ENCODE results near the gene DMTF1. TPM values are rescaled to one million over a fixed set of nuclear protein-coding genes. Genes with fewer than 3 reads are reported as not detected.

DMTF1 gene
- total and polyA plus RNA-seq, 2 of the 8 experiments (the other 6 are each of a cell fraction or from before 2014, with no cell fraction given) = 86.0 to 115 TPM

GRCh38 chr7:87154569-87154968 is 2.3 kb downstream of the DMTF1 start:
- TF ChIP-seq CEBPB (IDR thresholded peaks at IDR 0.05; ENCODE audit: low read depth, low read length) (no peak), POU5F1 (IDR thresholded peaks at IDR 0.05; ENCODE audit: low read depth, low read length) (no peak), TAF1 (IDR thresholded peaks at IDR 0.05; ENCODE audit: low read depth, low read length) (no peak), YY1 (IDR thresholded peaks at IDR 0.05; ENCODE audit: low read depth, low read length) (no peak), BRCA1 (IDR thresholded peaks at IDR 0.05; ENCODE audit: low read depth, low read length) (no peak), RAD21 (IDR thresholded peaks at IDR 0.05 in 1 of 2, conservative IDR thresholded peaks at IDR 0.05 in 1 of 2; ENCODE audit: low read depth in 2 of 2, low read length in 2 of 2) (no peak), BCL11A (IDR thresholded peaks at IDR 0.05; ENCODE audit: low read depth in 2 of 2, low read length in 2 of 2) (no peak), POLR2A (IDR thresholded peaks at IDR 0.05; ENCODE audit: control extremely low read depth in 1 of 2, low read depth in 2 of 2, low read length in 2 of 2) (no peak)
- Histone ChIP-seq H3K18ac (ENCODE audit: extremely low read depth, low read length) (no peak overlapping the region), H2BK120ac (replicated peaks; ENCODE audit: low read depth, low read length) (no peak overlapping the region), H2BK15ac (ENCODE audit: low read length) (no peak overlapping the region), H4K8ac (ENCODE audit: extremely low read depth, insufficient read depth, low read length) (no peak overlapping the region), H3K27me3 (replicated peaks in 1 of 4; ENCODE audit: control insufficient read depth in 3 of 4, extremely low read depth in 1 of 4, insufficient read depth in 3 of 4, low read length in 3 of 4) (no peaks in the 10 kb centered on the region), H2AFZ (ENCODE audit: low read length) (no peak overlapping the region), H3K23me2 (ENCODE audit: low read depth, low read length) (0 out of 2 replicates have a peak, but pooled peaks cover 2% of the 10 kb centered on the region), H3K4me2 (ENCODE audit: insufficient read depth in 1 of 2, low read depth in 2 of 2, low read length in 2 of 2) (peak overlapping the region; percentile 73 to 78), H3K56ac (replicated peaks; ENCODE audit: insufficient read length, low read depth, low read length) (no peak overlapping the region), H3K4me1 (replicated peaks in 1 of 4; ENCODE audit: control insufficient read depth in 3 of 4, insufficient read depth in 4 of 4, low read length in 3 of 4) (peaks cover 0 to 3% (median 0%) of the 10 kb centered on the region in 4 experiments; a peak in 2 of 7 replicates), H4K20me1 (replicated peaks in 1 of 2; ENCODE audit: control insufficient read depth in 1 of 2, insufficient read depth in 2 of 2, low read length in 2 of 2) (peaks cover 0 to 4% of the 10 kb centered on the region in 2 experiments), H3K79me2 (ENCODE audit: control insufficient read depth in 1 of 2, insufficient read depth in 2 of 2, low read length in 2 of 2) (peaks cover 33 to 72% of the 10 kb centered on the region in 2 experiments; a peak in 3 of 4 replicates), H3K4ac (replicated peaks; ENCODE audit: insufficient read length, low read depth, low read length) (no peak overlapping the region), H4K5ac (ENCODE audit: insufficient read length, low read depth, low read length) (no peak overlapping the region), H4K91ac (replicated peaks; ENCODE audit: insufficient read length, low read length) (no peak overlapping the region), H3K27ac (ENCODE audit: low read depth, low read length) (no peak overlapping the region), H3K9ac (replicated peaks in 1 of 4; ENCODE audit: extremely low read depth in 1 of 4, low read depth in 3 of 4, low read length in 3 of 4) (no peak overlapping the region; a peak in 1 of 7 replicates), H3K23ac (ENCODE audit: insufficient read length) (no peak overlapping the region), H3K14ac (ENCODE audit: insufficient read length) (no peak overlapping the region), H3K4me3 (ENCODE audit: extremely low read depth in 1 of 4, insufficient read depth in 2 of 4, low read depth in 3 of 4, low read length in 4 of 4) (peak overlapping the region; percentile 30 to 99 (median 78); a peak in 7 of 8 replicates), H2BK5ac (ENCODE audit: low read depth, low read length) (no peak overlapping the region), H2AK5ac (ENCODE audit: low read depth, low read length) (no peak overlapping the region), H2BK12ac (ENCODE audit: low read depth, low read length) (no peak overlapping the region), H3K79me1 (ENCODE audit: low read depth, low read length) (no peaks in the 10 kb centered on the region), H3K9me3 (ENCODE audit: insufficient read depth in 2 of 2, low read depth in 1 of 2, low read length in 1 of 2) (no peaks in the 10 kb centered on the region), H3K36me3 (ENCODE audit: control insufficient read depth in 2 of 4, insufficient read depth in 4 of 4, low read length in 3 of 4) (peaks cover 0 to 22% (median 0%) of the 10 kb centered on the region in 4 experiments; a peak in 1 of 8 replicates), H2BK20ac (ENCODE audit: low read length) (no peak overlapping the region)
- FAIRE-seq (no peak), DNase-seq (ENCODE audit: low read depth in 1 of 2, low spot score in 2 of 2) (no peak)
- CTCF ChIA-PET (ENCODE audit: partially characterized antibody) = interaction anchor here (1.0 to 2.0 kb wide), 4 partner anchors 17 to 249 kb away, joined by 3 to 4 read pairs (median 4); partner anchors contain the start of gene ELAPOR2
- WGBS, 2 experiments (ENCODE audit: extremely low coverage in 1 of 2, insufficient coverage in 1 of 2, insufficient read length in 1 of 2, insufficient replicate concordance in 2 of 2, low coverage in 1 of 2, low lambda C conversion rate in 2 of 2, missing lambda C conversion rate in 1 of 2) = 57 to 100% methylated on average over 1 to 3 of the region's 3 CpGs
- POLR2A ChIA-PET (ENCODE audit: partially characterized antibody) = interaction anchor here (1.5 to 4.3 kb wide), 5 partner anchors 11 to 116 kb away, joined by 3 to 40 read pairs (median 6); partner anchors contain the start of genes ELAPOR2 and TMEM243
